NB4 (cell line): ENCODE data around the gene SMCO4.

Experiments
- MYC ChIP-seq: IDR thresholded peaks from 2 replicates; pipeline ENCODE4 v1.6.1; 2011; ENCODE audit warnings: low read depth, low read length
- POLR2A ChIP-seq: IDR thresholded peaks from 2 replicates; pipeline ENCODE4 v1.6.1; 2011; ENCODE audit warnings: mild to moderate bottlenecking; ENCODE audit not compliant: insufficient read length; ENCODE audit errors: extremely low read depth
- TF ChIP-seq, protein P1 (sequence below): IDR thresholded peaks from one replicate; pipeline ENCODE4 v1.5.1; 2012; ENCODE audit warnings: low read depth, low read length

DNA sequence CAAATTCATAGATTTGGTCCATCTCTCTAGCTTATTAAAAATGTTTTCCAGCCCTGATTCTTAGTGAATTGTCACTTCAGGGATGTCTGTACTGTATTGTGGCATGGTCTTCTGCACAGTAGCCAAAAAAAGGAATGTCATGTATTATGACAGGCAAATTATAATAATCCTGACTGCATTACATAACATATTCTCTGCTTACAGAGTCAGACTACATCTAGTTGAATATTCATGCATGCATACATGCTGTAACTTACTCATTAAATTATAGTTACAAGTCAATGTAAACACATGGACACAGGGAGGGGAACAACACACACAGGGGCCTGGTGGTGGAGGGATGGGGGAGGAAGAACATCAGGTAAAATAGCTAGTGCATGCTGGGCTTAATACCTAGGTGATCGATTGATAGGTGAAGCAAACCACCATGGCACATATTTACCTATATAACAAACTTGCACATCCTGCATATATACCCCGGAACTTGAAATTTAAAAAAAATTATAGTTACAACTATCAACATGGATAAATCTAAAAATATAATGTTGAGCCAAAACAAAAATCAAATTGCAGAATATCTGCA lies 31.5 kb upstream of the SMCO4 start:
- TF ChIP-seq POLR2A (no peak), MYC (no peak)
- TF ChIP-seq, protein P1, sequence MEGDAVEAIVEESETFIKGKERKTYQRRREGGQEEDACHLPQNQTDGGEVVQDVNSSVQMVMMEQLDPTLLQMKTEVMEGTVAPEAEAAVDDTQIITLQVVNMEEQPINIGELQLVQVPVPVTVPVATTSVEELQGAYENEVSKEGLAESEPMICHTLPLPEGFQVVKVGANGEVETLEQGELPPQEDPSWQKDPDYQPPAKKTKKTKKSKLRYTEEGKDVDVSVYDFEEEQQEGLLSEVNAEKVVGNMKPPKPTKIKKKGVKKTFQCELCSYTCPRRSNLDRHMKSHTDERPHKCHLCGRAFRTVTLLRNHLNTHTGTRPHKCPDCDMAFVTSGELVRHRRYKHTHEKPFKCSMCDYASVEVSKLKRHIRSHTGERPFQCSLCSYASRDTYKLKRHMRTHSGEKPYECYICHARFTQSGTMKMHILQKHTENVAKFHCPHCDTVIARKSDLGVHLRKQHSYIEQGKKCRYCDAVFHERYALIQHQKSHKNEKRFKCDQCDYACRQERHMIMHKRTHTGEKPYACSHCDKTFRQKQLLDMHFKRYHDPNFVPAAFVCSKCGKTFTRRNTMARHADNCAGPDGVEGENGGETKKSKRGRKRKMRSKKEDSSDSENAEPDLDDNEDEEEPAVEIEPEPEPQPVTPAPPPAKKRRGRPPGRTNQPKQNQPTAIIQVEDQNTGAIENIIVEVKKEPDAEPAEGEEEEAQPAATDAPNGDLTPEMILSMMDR: no peak
